Endothelial cell (in vitro differentiated cells): Measurements from ENCODE around the gene RERE. TPM values are rescaled to one million over a fixed set of nuclear protein-coding genes. Genes with fewer than 3 reads are reported as not detected.

Source experiments
- DNase-seq: peaks from one replicate; pipeline ENCODE4 v3.0.0; 2021; ENCODE audit warnings: low spot score
- H3K27ac Mint-ChIP-seq: one replicate; pipeline ENCODE4 v1.8.0; 2021; ENCODE audit warnings: mixed read lengths, inconsistent platforms; ENCODE audit not compliant: unreplicated experiment
- H3K27me3 Mint-ChIP-seq: one replicate; pipeline ENCODE4 v1.8.0; 2021; ENCODE audit warnings: mild to moderate bottlenecking, moderate library complexity, mixed read lengths, inconsistent platforms; ENCODE audit not compliant: unreplicated experiment
- H3K36me3 Mint-ChIP-seq: one replicate; pipeline ENCODE4 v1.8.0; 2021; ENCODE audit warnings: mild to moderate bottlenecking, low read depth, mixed read lengths, inconsistent platforms; ENCODE audit not compliant: unreplicated experiment
- H3K4me1 Mint-ChIP-seq: one replicate; pipeline ENCODE4 v1.8.0; 2021; ENCODE audit warnings: mild to moderate bottlenecking, mixed read lengths, inconsistent platforms; ENCODE audit not compliant: unreplicated experiment
- H3K4me3 Mint-ChIP-seq: one replicate; pipeline ENCODE4 v1.8.0; 2021; ENCODE audit warnings: mild to moderate bottlenecking, mixed read lengths, inconsistent platforms; ENCODE audit not compliant: unreplicated experiment
- H3K9me3 Mint-ChIP-seq: one replicate; pipeline ENCODE4 v1.8.0; 2021; ENCODE audit warnings: mixed read lengths, inconsistent platforms; ENCODE audit not compliant: unreplicated experiment
- total RNA-seq: library from RNA; stranded (reverse); fragmentation: NEBNext Ultra II Directional; extraction: Animal tissue kit (Norgen Biotek cat#: 25700); gene quantifications from one replicate; pipeline ENCODE4 v1.2.1, GENCODE V29; 2021; ENCODE audit not compliant: unreplicated experiment
- TF ChIP-seq, protein P1 (sequence below): fragments of 200-600 bp; sonication (generic); IDR thresholded peaks from one replicate; pipeline ENCODE4 v1.5.0; 2021; ENCODE audit warnings: antibody characterized with exemption; ENCODE audit not compliant: unreplicated experiment

RERE gene
- total RNA-seq, 1 donor from 2014 or later = 115 TPM

DNA sequence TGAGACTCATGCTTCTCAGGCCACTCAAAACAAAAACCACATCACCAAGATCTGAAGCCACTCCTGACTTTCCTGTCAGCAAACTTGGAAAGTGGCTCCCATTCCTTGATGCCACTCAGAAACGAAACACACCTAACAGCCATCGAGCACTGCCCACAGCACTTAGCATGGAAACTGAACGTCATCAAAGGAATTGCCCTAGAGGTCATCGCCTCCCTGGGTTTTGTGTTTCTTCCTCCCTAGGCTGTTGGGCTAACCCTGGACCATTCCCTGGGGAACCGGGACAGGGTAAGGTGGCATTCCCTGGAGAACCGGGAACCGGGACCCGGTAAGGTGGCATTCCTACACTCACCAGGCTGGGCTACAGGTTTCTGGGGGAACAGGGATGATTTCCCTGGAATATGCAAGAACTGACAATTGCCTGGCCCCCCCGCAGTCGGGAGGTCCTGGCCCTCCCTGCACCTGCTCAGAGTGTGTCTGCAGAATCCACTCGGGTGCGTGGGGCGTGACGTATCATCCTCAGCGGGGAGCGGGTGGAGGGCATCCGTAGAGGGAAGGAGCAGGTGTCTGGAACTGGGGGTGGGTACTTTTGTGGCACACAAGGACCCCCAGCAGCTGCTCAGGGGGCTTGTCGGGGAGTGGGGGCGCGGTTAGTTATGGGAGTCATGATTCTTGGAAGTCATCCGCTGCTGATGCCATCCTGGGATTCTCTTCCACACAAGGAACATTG, 469.2 kb downstream of the RERE start:
- TF ChIP-seq, protein P1, sequence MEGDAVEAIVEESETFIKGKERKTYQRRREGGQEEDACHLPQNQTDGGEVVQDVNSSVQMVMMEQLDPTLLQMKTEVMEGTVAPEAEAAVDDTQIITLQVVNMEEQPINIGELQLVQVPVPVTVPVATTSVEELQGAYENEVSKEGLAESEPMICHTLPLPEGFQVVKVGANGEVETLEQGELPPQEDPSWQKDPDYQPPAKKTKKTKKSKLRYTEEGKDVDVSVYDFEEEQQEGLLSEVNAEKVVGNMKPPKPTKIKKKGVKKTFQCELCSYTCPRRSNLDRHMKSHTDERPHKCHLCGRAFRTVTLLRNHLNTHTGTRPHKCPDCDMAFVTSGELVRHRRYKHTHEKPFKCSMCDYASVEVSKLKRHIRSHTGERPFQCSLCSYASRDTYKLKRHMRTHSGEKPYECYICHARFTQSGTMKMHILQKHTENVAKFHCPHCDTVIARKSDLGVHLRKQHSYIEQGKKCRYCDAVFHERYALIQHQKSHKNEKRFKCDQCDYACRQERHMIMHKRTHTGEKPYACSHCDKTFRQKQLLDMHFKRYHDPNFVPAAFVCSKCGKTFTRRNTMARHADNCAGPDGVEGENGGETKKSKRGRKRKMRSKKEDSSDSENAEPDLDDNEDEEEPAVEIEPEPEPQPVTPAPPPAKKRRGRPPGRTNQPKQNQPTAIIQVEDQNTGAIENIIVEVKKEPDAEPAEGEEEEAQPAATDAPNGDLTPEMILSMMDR = no peak
- peaks cover 20% of the 10 kb centered on the region for H3K36me3 Mint-ChIP-seq
- no peak overlapping the region for H3K27ac Mint-ChIP-seq
- H3K27me3 Mint-ChIP-seq = peaks cover 31% of the 10 kb centered on the region
- H3K4me1 Mint-ChIP-seq = peaks cover 12% of the 10 kb centered on the region
- no peak for DNase-seq
- no peaks in the 10 kb centered on the region for H3K9me3 Mint-ChIP-seq
- no peak overlapping the region for H3K4me3 Mint-ChIP-seq

DNA sequence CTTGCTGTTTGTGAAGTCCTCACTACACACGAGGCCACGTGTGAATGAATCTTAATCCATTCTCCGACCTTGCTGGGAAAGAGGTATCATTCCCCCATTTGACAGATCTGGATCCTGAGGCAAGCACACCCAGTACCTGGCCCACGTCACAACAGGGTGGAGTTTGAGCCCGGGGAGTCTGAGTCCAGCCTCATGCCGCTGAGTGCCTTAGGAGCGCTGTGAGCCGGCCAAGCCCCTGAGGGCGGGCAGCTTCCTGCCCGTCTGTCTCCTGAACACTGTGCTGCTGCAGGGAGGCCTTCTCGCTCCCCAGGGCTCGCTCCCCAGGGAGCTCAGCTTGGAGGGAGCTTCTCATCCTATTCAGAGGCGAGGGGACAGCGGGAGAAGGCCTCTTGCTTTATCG, 469.8 kb downstream of the RERE start:
- TF ChIP-seq, protein P1 = no peak
- Mint-ChIP-seq H3K27ac (no peak overlapping the region), H3K27me3 (peaks cover 25% of the 10 kb centered on the region), H3K4me3 (no peak overlapping the region), H3K4me1 (peaks cover 6% of the 10 kb centered on the region), H3K9me3 (no peaks in the 10 kb centered on the region), H3K36me3 (peaks cover 14% of the 10 kb centered on the region)
- no peak for DNase-seq

DNA sequence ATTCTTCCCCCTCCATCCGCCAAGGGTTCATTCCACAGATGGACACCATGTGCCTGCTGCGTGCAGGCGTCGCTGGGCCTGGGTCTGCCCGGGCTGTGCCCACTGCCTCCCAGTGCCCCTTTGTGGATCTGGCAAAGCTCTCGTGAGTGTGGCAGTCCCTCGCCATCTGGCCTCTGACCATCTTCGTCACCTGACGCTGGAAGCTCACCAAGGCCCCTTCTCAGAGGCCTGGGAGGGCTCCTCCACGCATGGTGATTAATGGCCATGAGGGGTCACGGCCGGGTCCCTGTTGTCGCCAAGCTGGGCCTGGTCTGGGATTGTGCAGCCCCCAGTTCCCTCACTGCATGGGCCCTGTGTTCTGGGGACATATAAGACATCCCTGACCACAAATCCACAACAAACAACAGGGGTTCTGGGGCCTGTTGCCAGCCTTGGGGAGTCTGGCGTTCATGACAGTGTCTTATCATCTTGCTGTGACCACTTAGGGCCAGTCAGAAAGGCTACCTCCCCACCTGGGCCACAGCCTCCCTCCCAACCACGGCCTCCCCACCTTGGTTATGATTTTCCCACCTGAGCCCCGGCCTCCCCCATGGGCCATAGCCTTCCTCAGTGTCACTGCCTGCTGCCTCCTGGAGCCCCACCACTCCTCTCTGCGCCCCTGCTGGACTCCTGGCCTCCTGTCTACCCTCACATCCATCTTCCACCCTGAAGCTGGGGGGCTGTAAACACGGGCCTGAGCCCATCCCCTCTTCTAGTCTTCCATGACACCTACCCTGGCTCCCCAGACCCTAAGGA, 471.6 kb downstream of the RERE start:
- no peaks in the 10 kb centered on the region for H3K4me1 Mint-ChIP-seq
- H3K27me3 Mint-ChIP-seq = peaks cover 18% of the 10 kb centered on the region
- no peak for DNase-seq
- H3K9me3 Mint-ChIP-seq = no peaks in the 10 kb centered on the region
- H3K4me3 Mint-ChIP-seq = no peak overlapping the region
- no peak overlapping the region for H3K27ac Mint-ChIP-seq
- H3K36me3 Mint-ChIP-seq = peaks cover 10% of the 10 kb centered on the region
- TF ChIP-seq, protein P1 = no peak

DNA sequence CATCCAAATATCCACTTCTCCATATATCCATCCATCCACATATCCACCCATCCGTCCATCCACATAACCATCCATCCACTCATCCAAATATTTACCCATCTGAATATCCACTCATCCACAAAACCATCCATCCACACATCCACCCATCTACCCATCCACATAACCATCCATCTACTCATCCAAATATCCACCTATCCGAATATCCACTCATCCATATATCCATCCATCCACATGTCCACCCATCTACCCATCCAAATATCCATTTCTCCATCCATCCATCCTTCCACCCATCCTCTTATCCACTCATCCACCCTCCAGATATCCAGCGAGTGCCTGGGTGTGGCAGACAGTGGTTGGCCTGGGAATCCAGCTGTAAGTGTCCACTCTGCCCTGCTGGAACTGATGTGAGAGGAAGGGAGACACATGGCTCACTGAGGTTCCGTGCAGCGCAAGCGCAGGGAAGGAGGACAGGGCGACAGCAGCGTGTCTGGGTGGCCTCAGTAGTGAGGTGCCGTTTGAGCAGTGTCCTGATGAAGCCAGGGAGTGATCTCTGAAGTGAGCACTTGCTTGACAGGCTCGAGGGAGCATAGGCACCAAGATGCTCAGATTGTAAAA, 472.4 kb downstream of the RERE start:
- Mint-ChIP-seq H3K36me3 (peaks cover 10% of the 10 kb centered on the region), H3K4me1 (no peaks in the 10 kb centered on the region), H3K27ac (no peak overlapping the region), H3K27me3 (peaks cover 20% of the 10 kb centered on the region), H3K4me3 (peak overlapping the region; percentile 29), H3K9me3 (no peaks in the 10 kb centered on the region)
- TF ChIP-seq, protein P1 = no peak
- no peak for DNase-seq
